ENCODE data around the gene AMBRA1.

DNA sequence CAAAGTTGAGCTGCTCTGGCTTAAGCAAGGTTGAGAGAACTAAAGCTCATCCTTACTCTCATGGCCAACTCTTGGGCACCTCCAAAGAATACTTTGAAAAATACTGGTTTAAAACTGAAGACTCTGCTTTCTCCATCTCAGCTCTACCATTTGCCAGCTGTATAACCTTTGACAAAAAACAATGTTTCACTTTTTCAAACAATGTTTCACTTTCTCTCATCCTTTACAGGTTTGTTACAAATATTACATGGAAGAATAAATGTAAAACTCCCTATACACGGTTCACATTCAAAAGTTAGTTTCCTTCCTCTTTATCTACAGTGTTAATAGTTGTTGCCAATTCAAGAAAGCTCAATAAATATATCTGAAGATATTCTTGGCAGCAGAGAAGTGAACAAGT, 19.2 kb downstream of the AMBRA1 start:
- TF ChIP-seq, protein P1, sequence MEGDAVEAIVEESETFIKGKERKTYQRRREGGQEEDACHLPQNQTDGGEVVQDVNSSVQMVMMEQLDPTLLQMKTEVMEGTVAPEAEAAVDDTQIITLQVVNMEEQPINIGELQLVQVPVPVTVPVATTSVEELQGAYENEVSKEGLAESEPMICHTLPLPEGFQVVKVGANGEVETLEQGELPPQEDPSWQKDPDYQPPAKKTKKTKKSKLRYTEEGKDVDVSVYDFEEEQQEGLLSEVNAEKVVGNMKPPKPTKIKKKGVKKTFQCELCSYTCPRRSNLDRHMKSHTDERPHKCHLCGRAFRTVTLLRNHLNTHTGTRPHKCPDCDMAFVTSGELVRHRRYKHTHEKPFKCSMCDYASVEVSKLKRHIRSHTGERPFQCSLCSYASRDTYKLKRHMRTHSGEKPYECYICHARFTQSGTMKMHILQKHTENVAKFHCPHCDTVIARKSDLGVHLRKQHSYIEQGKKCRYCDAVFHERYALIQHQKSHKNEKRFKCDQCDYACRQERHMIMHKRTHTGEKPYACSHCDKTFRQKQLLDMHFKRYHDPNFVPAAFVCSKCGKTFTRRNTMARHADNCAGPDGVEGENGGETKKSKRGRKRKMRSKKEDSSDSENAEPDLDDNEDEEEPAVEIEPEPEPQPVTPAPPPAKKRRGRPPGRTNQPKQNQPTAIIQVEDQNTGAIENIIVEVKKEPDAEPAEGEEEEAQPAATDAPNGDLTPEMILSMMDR (conservative IDR thresholded peaks at IDR 0.05; ENCODE audit: low read depth, low read length): no peak
- TF ChIP-seq EZH2 (IDR thresholded peaks at IDR 0.05; ENCODE audit: low read length, unreplicated experiment) (no peak), EZH2phosphoT487 (IDR thresholded peaks at IDR 0.05; ENCODE audit: borderline replicate concordance, low read length) (no peak)
